Measurements from ENCODE around the gene AOAH.

AOAH gene

DNA sequence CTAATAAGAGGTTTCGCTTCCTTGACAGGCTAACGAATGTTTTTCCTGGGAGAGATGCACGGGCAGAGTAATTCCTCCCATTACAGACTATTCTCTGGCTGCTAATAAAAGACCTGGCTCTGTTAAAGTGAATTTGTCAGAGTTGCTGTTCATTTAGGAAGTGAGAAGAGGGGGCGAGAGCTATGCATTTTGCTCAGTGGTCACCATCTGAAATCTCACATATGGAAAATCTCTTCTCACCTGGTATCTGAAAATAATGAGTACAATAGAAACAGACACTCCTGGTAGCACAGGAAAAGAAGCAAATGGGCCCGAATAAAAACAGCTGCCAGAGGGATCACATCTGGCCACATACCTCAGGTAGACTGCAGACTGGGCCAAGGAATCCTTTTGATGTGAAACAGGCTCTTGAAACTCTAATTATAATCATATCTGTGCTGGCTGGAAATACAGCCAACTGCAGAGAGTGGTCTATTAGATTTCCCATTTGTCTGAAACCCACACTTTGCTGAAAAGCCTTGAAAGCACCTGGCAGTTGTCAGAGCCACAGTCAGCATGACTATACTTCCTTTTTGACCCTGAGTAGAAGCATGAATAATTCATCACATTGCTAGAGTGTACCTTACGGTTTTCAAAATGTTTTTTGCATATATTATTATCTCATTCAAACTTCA lies 33.6 kb downstream of the AOAH start:
- peak; percentile 33 for DNase-seq

DNA sequence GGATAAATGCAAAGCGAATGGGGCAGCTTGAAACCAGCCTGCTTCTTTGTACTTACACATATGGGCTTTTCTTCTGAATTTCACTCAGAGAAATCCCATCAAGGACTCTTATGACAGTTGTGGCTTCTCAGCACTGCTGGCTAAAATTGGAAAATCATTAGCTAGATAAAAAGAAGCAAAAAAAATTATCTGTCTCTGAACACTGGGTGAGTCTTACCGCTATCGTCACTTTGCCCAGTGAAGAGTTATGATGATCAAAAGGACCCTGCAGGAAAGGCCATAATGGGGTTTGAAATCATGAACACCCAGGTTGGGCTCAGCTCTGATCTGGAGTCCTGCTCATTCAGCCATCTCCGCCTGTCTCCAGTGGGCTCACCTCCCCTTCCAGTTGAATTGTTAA lies 34.3 kb downstream of the AOAH start:
- DNase-seq: no peak

DNA sequence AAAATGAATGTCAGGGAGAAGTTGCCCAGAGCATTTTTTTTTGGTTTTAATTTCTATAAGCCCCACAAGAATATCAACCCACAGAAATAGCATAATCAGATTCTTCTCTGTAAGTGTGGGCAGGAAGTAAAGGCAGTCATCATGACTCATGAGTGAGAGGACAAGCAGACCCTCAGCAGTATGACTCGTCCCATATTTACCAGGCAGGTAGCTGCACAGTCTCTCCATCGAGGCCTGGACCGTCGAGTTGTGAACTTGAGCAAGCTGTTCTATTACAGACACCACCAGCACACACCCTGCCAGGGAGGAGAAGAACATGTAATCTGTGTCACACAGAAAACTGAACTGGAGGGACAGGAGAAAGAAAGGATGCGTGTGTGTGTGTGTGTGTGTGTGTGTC lies 37.8 kb downstream of the AOAH start:
- peak; percentile 12 for DNase-seq

DNA sequence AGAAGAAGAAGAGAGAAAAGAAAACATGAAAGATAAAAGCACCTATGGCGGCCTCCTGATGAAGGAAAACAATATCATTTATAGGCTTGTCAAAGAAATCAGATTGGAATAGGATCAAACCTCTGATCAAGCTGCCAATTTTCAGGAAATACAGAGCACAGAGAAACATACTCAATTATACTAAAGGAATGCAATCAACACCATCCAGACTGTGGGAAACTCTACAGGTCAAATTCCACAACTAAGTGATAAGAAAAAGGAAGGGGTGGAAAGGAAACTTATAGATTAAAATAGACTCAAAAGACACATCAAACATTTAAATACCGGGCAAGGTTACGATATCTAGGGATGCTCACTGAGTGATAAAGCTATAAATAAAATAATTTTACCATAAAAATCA lies 39.3 kb downstream of the AOAH start:
- no peak for DNase-seq

DNA sequence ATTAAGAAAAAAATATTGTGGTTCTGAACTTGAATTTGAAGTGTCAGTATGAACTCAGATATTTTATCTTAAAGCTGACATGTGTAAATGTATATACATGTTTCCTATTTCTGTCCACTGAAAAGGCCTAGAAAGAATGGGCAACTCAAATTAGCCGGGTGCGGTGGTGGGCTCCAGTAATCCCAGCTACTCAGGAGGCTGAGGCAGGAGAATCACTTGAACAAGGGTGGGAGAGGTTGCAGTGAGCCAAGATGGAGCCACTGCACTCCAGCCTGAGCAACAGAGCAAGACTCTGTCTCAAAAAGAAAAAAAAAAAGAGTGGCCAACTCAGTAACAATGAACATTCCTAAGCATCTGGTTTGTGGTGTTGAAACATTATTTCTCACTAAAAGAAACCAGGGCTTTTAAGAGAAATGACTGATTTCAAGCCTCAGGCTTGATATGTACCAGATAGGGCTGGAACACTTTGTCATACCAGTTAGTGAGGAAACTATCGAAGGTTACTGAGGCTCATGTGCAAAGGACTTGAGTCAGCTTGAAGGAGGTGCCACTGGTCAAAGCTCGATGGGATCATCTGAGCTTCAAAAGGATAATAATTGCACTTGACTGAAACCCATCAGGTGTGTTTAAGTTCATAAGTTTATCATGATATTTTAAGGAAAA lies 40.5 kb downstream of the AOAH start:
- no peak for DNase-seq

DNA sequence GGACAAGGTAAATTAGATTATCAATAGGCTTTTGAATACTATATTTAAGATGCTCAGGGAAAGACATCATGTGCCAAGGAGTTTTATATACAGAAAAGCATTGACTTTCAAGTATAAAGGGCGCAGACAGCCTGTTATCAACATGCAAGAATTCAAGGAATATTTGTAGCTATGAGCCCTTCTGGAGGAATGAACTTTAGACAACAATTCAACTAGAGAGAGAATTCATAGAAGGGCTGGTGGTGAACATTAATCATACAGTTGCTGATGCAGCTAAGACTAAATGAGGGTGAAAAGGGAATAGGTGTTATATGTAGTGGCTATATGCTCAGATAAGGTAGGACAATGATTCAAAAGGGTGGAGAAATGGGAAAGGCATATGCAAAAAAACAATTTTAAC lies 41.2 kb downstream of the AOAH start:
- no peak for DNase-seq

DNA sequence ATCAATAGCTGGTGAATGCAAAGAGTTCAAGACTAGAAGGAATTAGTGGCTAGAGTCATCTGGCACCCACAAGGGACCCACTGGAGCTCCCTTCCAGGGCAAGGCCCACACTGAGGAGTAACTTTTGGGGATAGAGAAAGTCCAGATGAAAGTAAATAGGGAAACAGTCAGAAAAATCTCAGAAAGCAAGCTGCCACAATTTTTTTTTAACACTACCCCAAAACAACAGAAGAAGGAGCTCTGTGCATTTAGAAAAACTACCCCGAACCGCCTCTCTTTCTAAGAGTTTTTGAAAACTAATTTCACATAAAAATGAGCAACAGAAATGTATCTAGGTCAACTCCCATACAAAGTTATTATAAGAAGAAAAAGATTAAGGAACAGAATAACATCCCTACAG lies 42.2 kb downstream of the AOAH start:
- DNase-seq: no peak

DNA sequence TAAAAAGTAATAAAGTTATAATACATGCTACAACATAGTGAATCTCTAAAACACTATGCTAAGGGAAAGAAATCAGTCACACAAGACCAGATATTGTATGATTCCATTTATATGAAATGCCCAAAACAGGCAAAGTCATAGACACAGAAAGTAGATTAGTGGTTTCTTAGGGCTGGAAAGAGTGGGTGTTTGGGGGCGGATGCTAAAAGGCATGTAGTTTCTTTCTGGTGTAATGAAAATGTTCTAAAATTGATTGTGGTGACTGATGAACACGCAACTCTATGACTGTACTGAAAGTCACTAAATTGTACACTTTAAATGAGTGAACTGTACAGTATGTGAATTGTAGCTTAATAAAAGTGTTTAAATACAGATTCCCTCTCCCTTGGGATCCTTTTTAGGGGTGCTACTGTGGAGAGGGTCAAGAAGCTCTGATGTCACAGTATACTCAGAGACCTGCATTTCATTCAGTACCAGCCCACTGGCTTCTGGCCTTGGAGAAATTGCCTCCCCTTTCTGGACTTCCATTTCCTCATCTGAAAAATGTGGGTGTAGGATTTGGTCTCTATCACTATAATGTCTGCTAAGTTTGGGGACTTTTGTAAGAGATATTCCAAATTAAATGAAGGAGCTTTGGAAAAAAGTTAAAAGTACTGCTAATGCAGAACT lies 46.4 kb downstream of the AOAH start:
- DNase-seq: no peak

DNA sequence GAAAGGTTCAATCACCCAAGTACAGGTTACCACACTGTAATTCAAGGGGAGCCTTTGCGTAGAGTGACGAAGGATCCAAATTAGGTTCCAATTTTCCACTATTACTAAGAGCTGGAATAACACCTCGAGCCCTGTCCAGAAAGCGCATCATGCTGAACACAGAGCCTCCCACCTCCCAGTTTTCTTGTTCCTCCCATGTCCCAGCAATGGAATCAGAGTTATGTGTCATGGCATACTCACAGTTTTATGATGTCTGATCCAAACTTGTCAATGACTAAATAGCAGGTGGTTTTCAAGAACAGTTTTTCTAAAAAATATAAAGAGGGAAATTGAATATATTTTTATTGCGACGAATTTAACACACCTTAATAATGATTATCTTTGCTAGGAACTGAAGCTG lies 50.6 kb downstream of the AOAH start:
- DNase-seq: no peak

DNA sequence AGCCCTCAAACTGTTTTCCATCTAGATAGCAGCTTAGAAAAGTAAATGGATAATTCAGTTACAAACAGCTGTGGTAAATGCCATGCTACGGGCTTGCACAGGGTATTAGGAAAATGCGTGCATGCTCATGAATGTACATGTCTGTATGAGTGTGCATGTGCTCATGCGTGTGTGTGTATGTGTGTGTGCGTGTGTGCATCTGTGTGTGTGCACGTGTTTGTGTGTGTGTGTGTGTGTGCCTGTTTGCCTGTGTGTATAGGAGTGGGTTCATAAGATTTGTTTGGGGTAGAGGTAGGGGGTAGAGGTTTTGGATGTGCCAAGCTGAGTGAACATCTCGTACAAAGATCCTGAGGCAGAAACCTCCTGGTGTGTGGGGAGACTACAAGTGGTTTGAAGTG lies 52.9 kb downstream of the AOAH start:
- DNase-seq: no peak

DNA sequence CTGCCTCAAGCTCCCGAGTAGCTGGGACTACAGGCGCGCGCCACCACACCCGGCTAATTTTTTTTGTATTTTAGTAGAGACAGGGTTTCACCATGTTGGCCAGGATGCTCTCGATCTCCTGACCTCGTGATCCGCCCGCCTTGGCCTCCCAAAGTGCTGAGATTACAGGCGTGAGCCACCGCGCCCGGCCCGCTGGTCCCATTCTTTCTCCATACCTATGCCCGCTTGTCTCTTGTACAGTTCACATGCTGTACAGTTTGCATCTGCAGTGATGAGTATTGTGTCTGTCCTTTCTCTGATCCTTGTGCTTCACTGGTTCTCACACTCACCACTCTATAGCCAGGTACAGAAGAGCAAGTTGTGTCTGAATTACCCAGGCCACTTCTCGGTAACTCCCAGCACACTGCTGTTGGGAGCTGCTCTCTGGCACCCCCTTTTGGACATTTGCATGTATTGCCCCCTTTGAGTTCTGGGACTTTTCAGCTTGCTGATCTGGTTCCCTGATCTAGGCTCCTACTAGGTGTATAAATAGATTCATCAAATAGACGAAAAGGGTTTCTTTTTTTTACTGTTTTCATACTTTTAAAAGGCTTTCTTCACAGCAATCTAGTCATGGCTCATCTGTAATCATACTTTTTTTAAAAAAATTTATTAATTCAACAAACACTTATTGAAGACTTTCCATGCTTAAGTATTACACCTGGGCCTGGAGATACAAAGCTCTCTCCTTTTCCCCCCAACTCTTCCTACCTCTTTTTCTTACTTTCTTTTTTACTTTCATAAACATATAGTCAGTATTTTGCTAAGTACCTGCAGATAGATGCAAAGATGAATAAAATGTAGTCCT lies 53.5 kb downstream of the AOAH start:
- DNase-seq: peak; percentile 83

DNA sequence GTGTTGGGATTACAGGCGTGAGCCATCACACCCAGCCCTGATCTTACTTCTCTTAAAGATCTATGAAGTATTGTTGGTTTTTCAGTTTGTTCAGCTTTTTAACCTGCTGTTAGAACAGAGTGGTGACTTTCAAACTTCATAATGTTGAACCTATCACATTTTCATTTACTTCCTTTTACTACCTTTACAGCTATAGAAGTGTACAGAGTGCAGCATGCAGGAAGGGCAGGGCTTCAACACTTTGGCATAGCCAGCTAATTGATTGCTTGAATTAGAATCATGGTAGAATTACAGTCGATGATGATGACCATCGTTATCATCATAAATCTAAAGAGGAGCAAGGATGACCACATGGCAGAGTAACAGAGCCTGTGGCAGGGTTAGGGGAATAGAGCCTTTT lies 55.5 kb downstream of the AOAH start:
- peak; percentile 52 for DNase-seq

DNA sequence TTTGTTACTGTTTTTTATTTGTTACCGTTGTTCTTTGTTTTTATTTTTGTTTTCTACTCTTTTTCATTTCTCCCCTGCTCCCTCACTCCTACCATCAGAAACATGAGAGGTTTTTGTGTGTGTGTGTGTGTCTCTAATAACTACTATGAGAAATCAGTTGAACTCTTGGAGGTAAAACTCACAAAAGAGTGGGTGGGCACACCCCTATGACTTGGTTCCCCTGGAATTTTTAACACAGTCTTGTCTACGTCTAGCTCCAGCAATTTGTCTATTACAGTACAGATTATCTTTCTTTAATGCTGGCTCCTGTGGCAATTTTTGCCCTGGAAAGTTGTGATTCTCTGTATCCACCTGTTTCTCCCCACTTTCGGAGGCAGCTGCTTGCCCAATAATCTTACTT lies 56.2 kb downstream of the AOAH start:
- DNase-seq: no peak

DNA sequence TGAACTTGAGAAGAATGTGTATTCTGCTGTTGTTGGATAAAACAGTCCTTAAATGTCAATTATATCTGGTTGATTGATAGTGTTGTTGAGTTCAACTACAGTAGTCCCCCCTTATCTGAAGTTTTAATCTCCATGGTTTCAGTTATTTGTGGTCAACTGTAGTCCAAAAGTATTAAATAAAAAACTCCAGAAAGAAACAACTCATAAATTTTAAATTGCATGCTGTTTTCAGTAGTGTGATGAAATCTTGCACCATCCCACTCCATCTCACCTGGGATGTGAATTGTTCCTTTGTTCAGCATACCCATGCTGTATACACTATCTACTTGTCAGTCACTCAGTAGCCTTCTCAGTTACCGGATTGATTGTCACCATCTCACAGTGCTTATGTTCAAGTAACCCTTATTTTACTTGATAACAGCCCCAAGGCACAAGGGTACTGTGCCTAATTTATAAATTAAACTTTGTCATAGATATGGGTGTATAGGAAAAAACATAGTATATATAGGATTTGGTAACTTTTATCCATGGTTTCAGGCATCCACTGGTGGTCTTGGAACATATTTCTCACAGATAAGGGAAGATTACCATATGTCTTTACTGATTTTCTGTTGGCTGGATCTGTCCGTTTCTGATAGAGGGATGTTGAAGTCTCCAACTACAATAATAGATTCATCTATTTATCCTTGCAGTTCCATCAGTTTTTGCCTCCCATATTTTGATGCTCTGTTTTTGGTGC lies 57.1 kb downstream of the AOAH start:
- DNase-seq: peak; percentile 22

DNA sequence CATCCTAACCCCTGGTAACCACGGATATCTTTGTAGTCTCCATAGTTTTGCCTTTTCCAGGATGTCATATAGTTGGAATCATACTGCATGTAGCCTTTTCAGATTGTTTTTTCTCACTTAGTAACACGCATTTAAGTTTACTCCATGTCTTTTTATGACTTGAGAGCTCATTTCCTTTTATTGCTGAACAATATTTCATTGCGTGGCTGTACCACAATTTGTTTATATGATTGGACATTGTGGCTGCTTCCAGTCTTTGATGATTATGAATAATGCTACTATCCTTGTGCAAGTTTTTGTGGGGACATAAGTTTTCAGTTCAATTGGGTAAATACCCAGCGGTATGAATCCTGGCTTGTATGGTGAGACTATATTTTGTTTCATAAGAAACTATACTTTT lies 60.8 kb downstream of the AOAH start:
- DNase-seq: no peak

DNA sequence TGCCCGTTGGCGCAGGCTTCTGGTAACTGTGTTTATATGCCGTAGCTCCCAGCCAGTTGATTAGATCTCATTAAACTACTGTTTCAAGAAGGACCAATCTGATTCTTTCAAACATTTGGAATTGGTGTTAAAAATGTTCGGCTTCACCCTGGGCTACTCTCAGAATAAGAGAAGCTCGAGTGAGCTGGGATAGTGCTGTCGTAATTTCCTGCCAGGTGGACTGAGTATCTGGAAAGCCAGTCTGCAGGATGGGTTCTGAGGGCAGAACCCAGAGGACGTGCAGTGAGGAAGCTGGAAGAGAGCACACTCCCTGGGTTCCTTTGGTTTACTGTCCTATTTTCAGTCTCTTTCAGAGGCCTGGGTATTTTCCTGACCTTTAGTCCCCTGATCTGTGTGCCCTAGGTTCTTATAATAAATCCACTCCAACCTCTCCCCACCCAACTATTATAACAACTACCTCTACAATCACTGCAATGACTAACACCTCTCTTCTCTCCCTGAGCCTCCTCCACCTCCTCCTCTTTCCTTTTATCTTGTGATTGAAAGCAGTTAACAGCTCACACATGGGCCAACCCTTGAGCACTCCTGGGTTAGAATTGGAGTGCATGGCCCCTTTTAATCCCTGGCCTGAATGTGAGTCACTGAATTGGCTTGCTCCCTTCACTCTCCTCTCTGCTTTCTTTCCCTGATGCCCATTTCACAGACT lies 63.0 kb downstream of the AOAH start:
- peak; percentile 66 for DNase-seq

DNA sequence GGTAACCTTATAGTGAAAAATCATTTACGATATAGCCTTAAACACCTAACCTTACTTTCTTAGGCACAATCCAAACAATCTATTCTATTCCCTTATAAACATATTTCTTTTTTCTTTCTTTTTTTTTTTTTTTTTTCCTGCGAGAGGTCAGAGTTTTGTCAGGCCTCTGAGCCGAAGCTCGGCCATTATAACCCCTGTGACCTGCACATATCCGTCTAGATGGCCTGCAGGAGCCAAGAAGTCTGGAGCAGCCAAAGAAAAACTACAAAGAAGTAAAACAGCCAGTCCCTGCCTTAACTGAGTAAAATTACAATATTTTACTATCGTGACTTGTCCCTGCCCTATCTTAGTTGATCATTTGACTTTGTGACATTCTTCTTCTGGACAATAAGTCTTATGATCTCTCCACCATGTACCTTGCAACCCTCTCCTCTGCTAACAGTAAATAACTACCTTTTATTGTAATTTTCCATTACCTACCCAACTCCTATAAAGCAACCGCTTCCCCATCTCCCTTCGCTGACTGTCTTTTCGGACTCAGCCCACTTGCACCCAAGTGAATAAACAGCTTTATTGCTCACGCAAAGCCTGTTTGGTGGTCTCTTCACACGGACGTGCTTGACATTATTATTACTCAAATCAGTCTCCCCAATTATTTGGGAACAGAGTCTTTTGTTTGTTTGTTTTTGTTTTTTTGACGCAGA lies 64.5 kb downstream of the AOAH start:
- no peak for DNase-seq

DNA sequence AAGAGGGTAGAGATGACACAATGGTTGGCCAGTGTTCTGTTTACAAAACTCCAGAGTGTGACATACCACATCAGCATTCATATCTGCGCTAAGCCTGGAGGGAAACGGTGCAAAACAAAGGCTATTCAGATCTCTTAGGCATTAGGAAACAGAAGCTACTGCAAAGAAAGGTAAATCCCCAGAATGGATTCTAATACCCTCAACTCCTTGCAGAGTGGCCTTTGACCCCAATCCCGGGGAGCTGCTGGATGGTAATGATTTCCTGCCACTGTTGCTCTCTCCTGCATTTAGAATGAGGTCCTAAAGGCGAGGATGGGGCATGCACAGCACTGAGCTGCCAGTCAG lies 65.2 kb downstream of the AOAH start:
- peak; percentile 93 for DNase-seq

DNA sequence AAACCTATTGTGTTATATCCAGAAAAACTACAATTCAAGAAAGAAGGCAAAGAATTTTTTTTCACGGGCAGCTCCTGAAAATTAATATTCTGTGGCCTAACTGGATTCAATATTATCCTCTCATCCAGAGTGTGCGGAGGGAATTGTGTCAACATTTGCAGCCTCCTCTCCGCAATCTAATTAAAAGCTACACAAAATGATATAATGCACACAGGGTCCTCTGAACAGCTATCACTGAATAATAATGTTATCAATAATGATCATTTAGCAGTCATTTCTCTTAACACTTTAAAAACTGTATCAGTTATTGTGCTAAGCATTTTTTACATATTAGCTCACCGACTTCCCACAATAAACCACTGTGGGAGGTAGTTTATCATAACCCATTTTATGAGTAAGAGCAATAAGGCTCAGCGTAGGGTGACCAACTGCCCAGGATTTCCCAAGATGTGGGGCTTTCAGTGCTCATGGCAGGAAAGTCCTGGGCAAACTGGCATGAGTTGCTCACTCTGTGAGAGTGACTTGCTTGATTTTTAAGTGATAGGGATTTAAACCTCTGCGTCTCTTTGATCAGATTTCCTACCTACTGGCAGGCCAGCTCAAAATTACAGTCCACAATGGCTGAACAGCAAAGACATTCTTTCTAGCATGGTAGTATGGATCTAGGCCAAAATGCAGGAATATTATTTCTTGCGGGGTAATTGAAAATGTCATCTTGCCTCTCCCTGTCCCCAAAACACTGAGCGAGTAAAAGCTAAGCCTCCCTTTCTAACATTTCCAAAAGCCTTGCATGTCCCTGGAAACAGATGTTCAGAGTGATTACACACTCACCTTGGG lies 65.7 kb downstream of the AOAH start:
- DNase-seq: peak; percentile 64

DNA sequence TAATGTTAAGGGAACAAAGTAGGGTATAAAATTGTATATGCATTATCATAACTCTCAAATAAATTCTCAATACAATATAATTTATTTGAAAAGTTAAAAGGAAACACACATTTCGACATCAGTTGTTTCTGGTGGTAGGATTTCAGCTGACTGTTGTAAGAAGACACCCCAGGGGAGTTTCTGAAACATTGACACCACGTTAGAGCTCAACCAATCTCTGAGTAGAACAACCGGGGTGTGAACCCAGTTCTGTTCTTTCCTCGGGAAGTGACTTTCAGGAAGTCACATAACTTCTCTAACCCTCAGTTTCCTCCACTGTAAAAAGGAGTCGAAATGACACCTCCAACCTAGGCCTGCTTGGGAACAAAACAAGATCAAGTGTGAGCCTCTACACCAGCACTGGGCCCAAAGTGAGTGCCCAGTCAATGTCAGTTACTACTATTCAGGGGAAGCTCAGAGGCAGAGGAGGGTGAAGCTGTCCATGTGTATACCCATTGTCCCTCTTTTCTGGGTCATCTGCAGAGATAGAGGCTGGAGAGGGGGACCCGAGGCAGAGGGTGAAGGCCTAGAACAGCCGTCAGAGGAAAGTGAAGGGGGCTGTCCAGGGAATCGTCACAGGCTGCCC lies 67.1 kb downstream of the AOAH start:
- no peak for DNase-seq
